Caco-2 (cell line): ENCODE data around the gene HCN1. TPM values are rescaled to one million over a fixed set of nuclear protein-coding genes. Genes with fewer than 3 reads are reported as not detected.

Experiments used
- BruUV-seq: library from RNA; stranded (reverse); fragments of 400-500 nt; replicated peaks from 2 replicates; lab custom pipeline; 2021; lab: Mats Ljungman, UMichigan
- CTCF ChIA-PET: fragments of 300-600 bp; sonication (Branson Sonifier 250); formaldehyde crosslinking; loops from one replicate; lab custom pipeline; 2022; ENCODE audit warnings: antibody characterized with exemption; lab: Charles Lee
- POLR2A ChIA-PET: fragments of 300-600 bp; sonication (Branson Sonifier 250); formaldehyde crosslinking; loops from one replicate; lab custom pipeline; 2022; ENCODE audit warnings: antibody characterized with exemption; lab: Charles Lee
- DNase-seq, 2 experiments: peaks; one replicate each; pipeline versions ENCODE4 v3.0.0 to v3.0.0-alpha.2; 2020 to 2022
- H3K27me3 ChIP-seq: replicated peaks from 2 replicates; pipeline ENCODE4 v1.6.0; 2011; ENCODE audit warnings: low read length; ENCODE audit not compliant: control insufficient read depth, insufficient read depth
- H3K36me3 ChIP-seq: 2 replicates; pipeline ENCODE4 v1.5.1; 2011; ENCODE audit warnings: low read length; ENCODE audit not compliant: control insufficient read depth, insufficient read depth
- H3K4me1 ChIP-seq: fragments of 250-450 bp; sonication (Bioruptor Pico); 2 replicates; pipeline ENCODE4 v1.5.1; 2020; ENCODE audit warnings: mild to moderate bottlenecking
- H3K4me3 ChIP-seq: 2 replicates; pipeline ENCODE4 v1.5.1; 2011; ENCODE audit warnings: low read depth, mild to moderate bottlenecking, control low read depth, low read length
- H3K9me3 ChIP-seq: fragments of 250-450 bp; sonication (Bioruptor Pico); 2 replicates; pipeline ENCODE4 v1.5.1; 2020; ENCODE audit warnings: mild to moderate bottlenecking, moderate library complexity
- H3K27ac Mint-ChIP-seq: one replicate; pipeline ENCODE4 v1.8.0; 2022; ENCODE audit warnings: mixed read lengths; ENCODE audit not compliant: unreplicated experiment
- H3K27me3 Mint-ChIP-seq: one replicate; pipeline ENCODE4 v1.8.0; 2022; ENCODE audit warnings: mixed read lengths; ENCODE audit not compliant: insufficient read depth, unreplicated experiment
- H3K36me3 Mint-ChIP-seq: one replicate; pipeline ENCODE4 v1.8.0; 2022; ENCODE audit warnings: mild to moderate bottlenecking, mixed read lengths; ENCODE audit not compliant: insufficient read depth, unreplicated experiment
- H3K4me1 Mint-ChIP-seq: one replicate; pipeline ENCODE4 v1.8.0; 2022; ENCODE audit warnings: low read depth, mixed read lengths; ENCODE audit not compliant: unreplicated experiment
- H3K4me3 Mint-ChIP-seq: one replicate; pipeline ENCODE4 v1.8.0; 2022; ENCODE audit warnings: mild to moderate bottlenecking, moderate library complexity, mixed read lengths; ENCODE audit not compliant: unreplicated experiment
- H3K9me3 Mint-ChIP-seq: one replicate; pipeline ENCODE4 v1.8.0; 2022; ENCODE audit warnings: mixed read lengths; ENCODE audit not compliant: unreplicated experiment
- CTCF ChIP-seq, 2 experiments: fragments of 200-600 bp in 1 of 2; IDR thresholded peaks; 1 replicate in 1 of 2; 2 replicates in 1 of 2; pipeline versions ENCODE4 v1.5.1 to v1.8.0; 2011 to 2022; ENCODE audit warnings: antibody characterized with exemption in 1 of 2, control low read depth in 1 of 2, inconsistent platforms in 1 of 2, low read depth in 1 of 2, low read length in 1 of 2, mild to moderate bottlenecking in 1 of 2, moderate library complexity in 1 of 2; ENCODE audit not compliant: insufficient read depth in 1 of 2, severe bottlenecking in 1 of 2, unreplicated experiment in 1 of 2
- intact Hi-C: fragments of 100-400 bp; cut with micrococcal nuclease; formaldehyde crosslinking; loops from one replicate; pipeline ENCODE4 v1.10.0; 2022; ENCODE audit not compliant: unreplicated experiment
- total RNA-seq: library from RNA; stranded (reverse); gene quantifications from 2 replicates; pipeline ENCODE4 v1.2.3, GENCODE V29; 2022

Gene HCN1
- total RNA-seq, 1 experiment from 2014 or later = not detected

- Histone ChIP-seq H3K9me3 (no peaks in the 10 kb centered on the region), H3K4me1 (no peaks in the 10 kb centered on the region), H3K4me3 (no peak overlapping the region), H3K36me3 (no peaks in the 10 kb centered on the region), H3K27me3 (no peaks in the 10 kb centered on the region)
- no peak for DNase-seq
- Mint-ChIP-seq H3K4me3 (no peak overlapping the region), H3K4me1 (no peaks in the 10 kb centered on the region), H3K27me3 (no peaks in the 10 kb centered on the region), H3K9me3 (peaks cover 16% of the 10 kb centered on the region), H3K27ac (no peak overlapping the region), H3K36me3 (no peaks in the 10 kb centered on the region)
- intact Hi-C loops = no loop called here
- TF ChIP-seq CTCF (IDR thresholded peaks at IDR 0.05; ENCODE audit: insufficient read depth in 1 of 2, low read depth in 1 of 2, low read length in 1 of 2, severe bottlenecking in 1 of 2, unreplicated experiment in 1 of 2) = no peak
- BruUV-seq = no TSS peak
- ChIA-PET POLR2A (no interaction called here), CTCF (no interaction called here)
Observed at GRCh38 chr5:45542421-45542820, 153.8 kb downstream of the HCN1 start.

- Mint-ChIP-seq H3K27ac (no peak overlapping the region), H3K27me3 (peaks cover 2% of the 10 kb centered on the region), H3K4me3 (no peak overlapping the region), H3K9me3 (no peaks in the 10 kb centered on the region), H3K4me1 (no peaks in the 10 kb centered on the region), H3K36me3 (no peaks in the 10 kb centered on the region)
- H3K4me3 ChIP-seq = no peak overlapping the region
- TF ChIP-seq CTCF (IDR thresholded peaks at IDR 0.05; ENCODE audit: insufficient read depth in 1 of 2, low read depth in 1 of 2, low read length in 1 of 2, severe bottlenecking in 1 of 2, unreplicated experiment in 1 of 2) = no peak
- H3K4me1 ChIP-seq = no peaks in the 10 kb centered on the region
- no peaks in the 10 kb centered on the region for H3K9me3 ChIP-seq
- BruUV-seq = no TSS peak
- ChIA-PET CTCF (no interaction called here), POLR2A (no interaction called here)
- no peaks in the 10 kb centered on the region for H3K36me3 ChIP-seq
- intact Hi-C loops = no loop called here
- no peak for DNase-seq
- no peaks in the 10 kb centered on the region for H3K27me3 ChIP-seq
Observed at GRCh38 chr5:45533663-45534062, 162.5 kb downstream of the HCN1 start.

GRCh38 chr5:45532826-45533624 lies 163.2 kb downstream of the HCN1 start:
- no peak overlapping the region for H3K4me3 Mint-ChIP-seq
- CTCF ChIA-PET = no interaction called here
- TF ChIP-seq CTCF (IDR thresholded peaks at IDR 0.05; ENCODE audit: insufficient read depth in 1 of 2, low read depth in 1 of 2, low read length in 1 of 2, severe bottlenecking in 1 of 2, unreplicated experiment in 1 of 2) = no peak
- DNase-seq = no peak
- H3K4me1 Mint-ChIP-seq = no peaks in the 10 kb centered on the region
- no peaks in the 10 kb centered on the region for H3K4me1 ChIP-seq
- no peaks in the 10 kb centered on the region for H3K36me3 ChIP-seq
- H3K9me3 ChIP-seq = no peaks in the 10 kb centered on the region
- H3K4me3 ChIP-seq = no peak overlapping the region
- no peak overlapping the region for H3K27ac Mint-ChIP-seq
- H3K9me3 Mint-ChIP-seq = no peaks in the 10 kb centered on the region
- intact Hi-C loops = no loop called here
- peaks cover 2% of the 10 kb centered on the region for H3K27me3 Mint-ChIP-seq
- no peaks in the 10 kb centered on the region for H3K36me3 Mint-ChIP-seq
- POLR2A ChIA-PET = no interaction called here
- no peaks in the 10 kb centered on the region for H3K27me3 ChIP-seq
- BruUV-seq = no TSS peak
